Stimulated activated CD4-positive, alpha-beta T cell treated with anti-CD3 and anti-CD28 coated beads, Interleukin-1b, Interleukin-23, amount 100 ng/mL, for 24 hours (primary cell): ENCODE results near the gene CCDC3.

Source experiments
- DNase-seq, 4 experiments: peaks; one replicate each; pipeline ENCODE4 v3.0.0-alpha.2; 2020; ENCODE audit warnings: low read depth in 4 of 4, low spot score in 1 of 4

CCDC3 gene

DNA sequence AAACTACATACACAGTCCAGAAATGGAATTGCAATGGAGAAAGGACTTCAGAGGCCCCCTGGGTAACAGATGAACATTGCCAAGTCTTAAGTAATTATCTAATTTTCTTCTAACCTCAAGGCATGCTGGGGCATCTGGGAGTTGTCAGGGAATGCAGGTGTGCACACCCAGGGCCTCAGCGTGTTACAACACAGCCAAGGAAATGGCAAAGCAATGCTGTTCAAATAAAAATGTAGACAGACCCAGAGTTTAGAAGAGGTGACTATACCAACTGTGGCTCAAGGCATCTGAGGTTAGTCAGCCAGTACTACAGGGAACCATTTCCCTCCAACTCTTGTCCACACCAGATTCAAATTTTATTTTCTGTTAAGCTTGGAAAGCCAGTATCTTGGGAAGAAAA lies 73.6 kb downstream of the CCDC3 start:
- DNase-seq: no peak

DNA sequence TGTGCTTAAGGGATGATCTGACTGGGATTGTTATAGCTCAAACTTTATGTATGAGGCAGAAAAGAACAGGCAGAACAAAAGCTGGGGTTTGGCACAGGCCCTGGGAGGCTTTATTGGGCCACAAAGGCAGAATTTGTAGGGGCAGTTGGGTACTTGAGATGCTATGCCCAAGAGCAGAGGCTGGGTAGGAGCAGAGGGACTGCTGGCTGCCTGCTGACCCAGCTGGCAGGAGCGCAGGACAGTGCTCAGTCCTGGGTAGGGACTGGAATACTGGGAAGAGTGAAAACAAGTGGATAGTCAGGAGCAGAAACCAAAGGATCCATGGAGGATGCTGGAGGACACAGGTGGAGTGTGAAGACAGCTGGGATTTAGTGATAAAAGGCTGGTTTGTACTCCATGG lies 75.7 kb downstream of the CCDC3 start:
- no peak for DNase-seq

DNA sequence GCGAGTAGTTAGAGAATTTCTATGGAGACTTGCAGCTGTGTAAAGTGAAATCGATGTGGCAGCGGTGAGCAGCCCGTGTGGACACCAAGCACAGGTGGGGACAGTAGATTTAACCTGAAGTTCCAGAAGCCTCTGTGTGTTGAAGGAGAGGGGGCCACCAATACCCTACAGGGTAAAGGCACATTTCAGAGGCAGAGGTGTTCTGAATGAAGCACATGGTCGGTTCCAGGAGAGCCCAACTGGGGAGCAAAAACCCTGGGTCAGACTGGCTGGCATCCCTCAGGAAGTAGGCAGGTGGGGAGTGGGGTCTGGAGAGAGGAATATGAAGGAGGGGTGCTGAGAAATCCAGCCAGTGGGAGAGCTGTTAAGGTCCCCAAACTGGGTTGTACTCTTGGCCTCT lies 76.6 kb downstream of the CCDC3 start:
- DNase-seq: no peak

GRCh38 chr10:12922117-12922900 lies 79.2 kb downstream of the CCDC3 start:
- no peak for DNase-seq

- DNase-seq: no peak
Measured at GRCh38 chr10:12921163-12921562, 80.3 kb downstream of the CCDC3 start.

DNA sequence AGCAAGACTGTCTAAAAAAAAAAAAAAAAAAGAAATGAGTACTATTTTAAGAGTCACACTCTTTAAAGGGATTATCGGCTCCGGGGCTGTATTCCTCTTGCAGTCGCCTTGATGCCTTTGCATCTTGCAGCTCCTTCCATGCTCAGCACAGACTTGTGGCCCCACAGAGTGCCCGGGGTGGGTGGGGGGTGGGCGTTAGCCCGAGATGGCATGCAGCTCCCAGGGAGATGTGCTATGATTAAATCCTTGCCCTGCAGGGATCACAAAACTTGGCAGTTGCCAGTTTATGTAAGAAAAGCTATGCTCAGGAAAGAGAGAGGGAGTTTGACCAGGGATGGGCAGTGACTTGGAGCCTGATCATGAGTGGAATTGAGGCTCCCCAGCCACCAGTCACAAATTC lies 81.9 kb downstream of the CCDC3 start:
- DNase-seq: no peak

GRCh38 chr10:12916587-12916986 lies 84.9 kb downstream of the CCDC3 start:
- no peak for DNase-seq

- DNase-seq: no peak
Measured at GRCh38 chr10:12915637-12916168, 85.8 kb downstream of the CCDC3 start.

DNA sequence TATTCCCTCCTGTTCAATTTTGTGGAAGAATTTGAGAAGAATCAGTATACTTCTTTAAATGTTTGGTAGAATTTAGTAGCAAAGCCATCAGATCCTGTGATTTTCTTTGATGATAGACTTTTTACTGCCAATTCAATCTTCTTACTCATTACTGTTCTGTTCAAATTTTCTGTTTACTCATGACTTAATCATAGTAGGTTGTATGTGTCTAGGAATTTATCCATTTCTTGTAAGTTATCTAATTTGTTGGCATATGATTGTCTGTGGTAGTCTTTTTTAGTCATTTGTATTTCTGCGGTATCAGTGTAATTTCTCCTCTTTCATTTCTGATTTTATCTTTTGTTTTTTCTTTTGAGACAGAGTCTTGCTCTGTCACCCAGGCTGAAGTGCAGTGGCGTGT lies 87.4 kb downstream of the CCDC3 start:
- DNase-seq: no peak

DNA sequence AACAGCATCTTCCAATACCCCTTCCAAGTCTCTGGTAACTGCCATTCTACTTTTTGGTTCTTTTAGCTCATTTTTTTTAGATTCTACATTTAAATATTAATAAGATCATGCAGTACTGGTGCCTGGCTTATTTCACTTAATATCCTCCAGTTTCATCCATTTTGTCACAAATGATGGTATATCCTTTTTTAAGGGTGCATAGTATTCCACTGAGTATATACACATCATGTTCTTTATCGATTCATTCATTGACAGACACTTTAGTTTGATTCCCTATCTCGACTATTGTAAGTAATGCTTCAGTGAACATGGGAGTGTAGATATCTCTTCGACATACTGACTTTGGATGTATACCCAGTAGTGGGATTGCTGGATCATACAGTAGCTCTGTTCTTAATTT lies 89.7 kb downstream of the CCDC3 start:
- DNase-seq: no peak

DNA sequence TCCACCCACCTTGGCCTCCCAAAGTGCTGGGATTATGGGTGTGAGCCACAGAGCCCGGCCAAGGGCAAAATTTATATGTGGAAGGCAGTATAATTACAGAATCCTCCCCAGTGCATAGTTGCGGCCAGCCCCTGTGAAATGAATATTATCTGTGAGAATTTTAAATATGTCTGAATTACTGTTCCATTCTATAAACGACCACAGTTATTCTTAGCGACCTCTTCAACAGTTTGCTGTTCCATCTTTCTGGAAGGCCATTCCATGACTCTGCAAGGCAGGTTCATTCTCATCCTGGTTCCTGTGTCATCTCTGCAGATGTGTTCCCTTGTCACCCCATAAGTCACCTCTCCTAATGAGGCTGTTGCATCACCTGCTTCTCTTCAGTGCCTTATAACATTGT lies 90.7 kb downstream of the CCDC3 start:
- no peak for DNase-seq

DNA sequence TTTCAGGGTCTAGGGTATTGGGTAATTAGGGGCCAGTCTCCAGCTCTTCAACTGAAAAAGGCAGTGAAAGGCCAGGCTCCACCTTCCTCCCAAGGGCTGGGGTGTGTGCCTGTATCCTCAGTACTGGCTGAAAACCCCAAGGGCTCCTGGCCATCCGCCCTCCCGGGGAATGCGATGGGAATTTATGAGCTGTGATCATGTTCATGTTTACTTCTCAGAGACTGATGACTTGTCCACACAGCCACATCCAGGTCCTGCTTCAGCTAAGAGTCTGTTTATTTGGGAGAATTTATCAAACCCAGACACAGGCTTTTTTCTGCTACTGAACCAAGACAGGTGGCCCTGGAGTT lies 91.7 kb downstream of the CCDC3 start:
- no peak for DNase-seq

- no peak for DNase-seq
Measured at GRCh38 chr10:12909182-12909835, 92.2 kb downstream of the CCDC3 start.

DNA sequence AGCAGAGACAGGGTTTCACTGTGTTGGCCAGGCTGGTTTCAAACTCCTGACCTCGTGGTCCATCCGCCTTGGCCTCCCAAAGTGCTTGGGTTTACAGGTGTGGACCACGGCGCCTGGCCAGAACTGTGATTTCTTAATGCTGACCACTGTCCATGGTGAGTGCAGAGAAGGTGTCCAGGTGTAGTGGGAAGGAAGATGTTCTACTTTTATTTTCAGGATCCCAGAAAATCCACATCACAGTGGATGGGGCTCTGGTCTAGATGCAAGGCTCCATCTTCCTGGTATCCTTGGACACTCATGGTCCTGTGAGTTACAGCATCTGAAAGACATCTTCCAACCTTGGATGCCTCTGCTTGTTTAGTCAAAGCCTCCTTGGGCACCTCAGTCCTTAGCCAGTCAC lies 92.7 kb downstream of the CCDC3 start:
- DNase-seq: no peak

DNA sequence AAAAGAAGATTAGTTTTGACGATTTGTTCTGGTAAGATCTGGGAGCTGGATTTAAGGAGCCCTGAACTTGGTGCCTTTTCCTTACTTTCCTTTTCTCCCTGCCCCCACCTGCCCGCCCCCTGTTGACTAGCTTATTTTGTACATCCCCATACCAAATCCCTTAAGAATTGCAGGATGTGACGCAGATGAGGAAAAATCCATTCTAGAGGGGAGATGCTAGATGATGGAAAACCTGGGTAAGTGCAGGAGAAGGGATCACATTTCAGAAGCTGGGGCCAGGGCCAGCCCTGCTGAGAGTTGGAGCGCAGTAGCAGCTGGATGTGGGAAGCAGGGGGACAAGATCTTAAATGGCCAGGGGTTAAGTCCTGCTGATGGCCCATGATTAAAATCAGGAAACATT lies 93.9 kb downstream of the CCDC3 start:
- no peak for DNase-seq

- DNase-seq: no peak
Measured at GRCh38 chr10:12906051-12906541, 95.4 kb downstream of the CCDC3 start.

GRCh38 chr10:12905067-12905466 lies 96.4 kb downstream of the CCDC3 start:
- no peak for DNase-seq

GRCh38 chr10:12902851-12903358 lies 98.6 kb downstream of the CCDC3 start:
- no peak for DNase-seq

GRCh38 chr10:12902135-12902572 lies 99.4 kb downstream of the CCDC3 start:
- peak; percentile 18 to 38 (median 28) for DNase-seq

GRCh38 chr10:12899546-12899945 lies 102.0 kb downstream of the CCDC3 start:
- DNase-seq: no peak

DNA sequence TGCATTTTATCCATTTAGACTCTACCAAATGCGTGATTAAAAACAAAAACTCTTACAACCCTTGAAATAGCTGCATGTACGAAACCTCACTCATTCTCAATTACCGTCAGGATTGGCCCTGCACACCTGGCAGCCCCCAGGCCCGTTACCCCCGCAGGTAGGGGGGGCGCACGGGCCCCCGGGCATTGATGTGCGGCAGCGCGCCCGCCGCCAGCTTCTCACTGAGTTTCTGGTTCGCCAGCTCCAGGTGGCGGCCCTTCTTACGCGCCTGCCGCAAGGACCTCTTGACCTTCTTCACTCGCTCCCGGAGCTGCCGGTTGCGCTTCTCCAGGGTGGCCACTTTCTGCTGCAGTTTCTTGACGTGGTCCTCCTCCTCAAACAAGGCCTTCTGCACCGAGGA lies 103.2 kb downstream of the CCDC3 start:
- DNase-seq: no peak

DNA sequence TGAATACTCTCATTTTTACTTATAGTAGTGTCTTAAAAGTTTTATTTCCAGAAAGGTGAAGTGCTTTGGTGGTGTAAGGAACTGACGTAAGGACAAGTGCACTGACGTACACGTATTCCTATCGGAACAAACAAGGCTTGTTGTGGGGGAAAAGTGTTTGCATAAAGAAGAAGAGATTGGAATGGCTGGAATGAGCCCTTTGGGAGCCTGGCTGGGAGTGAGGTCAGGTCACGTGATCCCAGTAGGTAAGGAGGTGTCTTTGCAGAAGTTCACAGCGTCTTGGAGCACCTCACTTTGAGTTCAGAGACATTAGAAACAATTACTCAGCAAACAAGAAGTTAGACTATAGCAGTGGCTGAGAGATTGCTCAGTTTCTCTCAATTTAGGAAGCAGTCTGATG lies 104.2 kb downstream of the CCDC3 start:
- DNase-seq: no peak
